Pancreas (tissue), 10 donors: Measurements from ENCODE around the gene NFE2L2. TPM values are rescaled to one million over a fixed set of nuclear protein-coding genes. Genes with fewer than 3 reads are reported as not detected.
"Not testable (repeated sequence)": the region's sequence is repeated elsewhere in the genome, so short reads cannot be mapped to it uniquely, and the experiment has no call there.

ENCODE experiments used
- ATAC-seq, 4 donors: fragments of 200-7000 bp; cut with Tn5 transposase; one replicate each; pipeline versions ENCODE4 v1.8.0 to v1.9.1; 2020; ENCODE audit warnings: mild to moderate bottlenecking in 4 of 4, moderate library complexity in 4 of 4
- DNase-seq, 6 donors: peaks; one replicate each; pipeline ENCODE4 v3.0.0-alpha.2; 2020
- FAIRE-seq: peaks from 2 replicates; lab custom pipeline; 2012; peaks lifted over from hg19 to GRCh38; lab: Jason Lieb, UNC
- H3K27ac ChIP-seq, 4 donors: fragments of 200-600 bp; sonication (generic); 1 replicate in 3 of 4; 2 replicates in 1 of 4; pipeline versions ENCODE4 v1.5.0 to v1.8.0; 2020
- H3K27me3 ChIP-seq, 4 donors: fragments of 200-600 bp; one replicate each; pipeline ENCODE4 v1.8.0; 2021
- H3K36me3 ChIP-seq, 3 donors: fragments of 200-600 bp; sonication (generic) in 1 of 3; one replicate each; pipeline versions ENCODE4 v1.5.0 to v1.8.0; 2020 to 2021
- H3K4me1 ChIP-seq, 3 donors: fragments of 200-600 bp; one replicate each; pipeline ENCODE4 v1.8.0; 2021
- H3K4me3 ChIP-seq, 4 donors: fragments of 200-600 bp; sonication (generic) in 2 of 4; one replicate each; pipeline versions ENCODE4 v1.5.0 to v1.8.0; 2020 to 2021
- H3K9me3 ChIP-seq, 4 donors: fragments of 200-600 bp; one replicate each; pipeline ENCODE4 v1.8.0; 2021
- WGBS, 2 donors: extraction: QIAGEN DNeasy Blood & Tissue Kit; methylation state at CpG; one replicate each; pipeline ENCODE4 v1.1.7; 2013; 5-methylcytosine and 5-hydroxymethylcytosine counted together
- intact Hi-C, 3 donors: fragments of 100-400 bp; cut with DNase I; formaldehyde crosslinking; loops; one replicate each; pipeline versions ENCODE4 v1.11.1 to v1.14.2; 2022
- polyA plus RNA-seq, 2 donors: library from polyadenylated mRNA; stranded (reverse); fragments of 200-250 nt; gene quantifications; one replicate each; pipeline ENCODE4 v1.2.3, GENCODE V29; 2013
- total RNA-seq, 6 donors: library from RNA; stranded (reverse); fragmentation: NEBNext Ultra II Directional in 4 of 6; extraction: Animal tissue kit (Norgen Biotek cat#: 25700) in 4 of 6; gene quantifications; one replicate each; pipeline versions ENCODE4 v1.2.1 to v1.2.4, GENCODE V29; 2021 to 2023
- TF ChIP-seq, protein P1 (sequence below), 4 donors: fragments of 200-600 bp; sonication (generic) in 3 of 4; IDR thresholded peaks; one replicate each; pipeline versions ENCODE4 v1.5.0 to v1.8.0; 2021; ENCODE audit warnings: antibody characterized with exemption in 4 of 4
- donor health status: healthy with polysubstance abuse.
- donor health status: DM: no; HTN: no; CAD: no; lungs with moderate emphysema.
- donor health status: DM: no; HTN: no; CAD: no.
- donor health status: control.
- donor health status: control.
- donor health status: Bipolar disorder and iron deficiency.
- donor health status: DM: yes; HTN: yes; CAD: no.
- donor health status: DM: no; HTN: no; CAD: no.
- donor health status: DM: no; HTN: no; CAD: no.
- donor health status: DM: yes; HTN: yes; CAD: no.

Gene NFE2L2
- total and polyA plus RNA-seq, 8 donors, result 20.8 to 48.4 (median 30.8) TPM

- Histone ChIP-seq H3K9me3 (no peaks in the 10 kb centered on the region), H3K4me3 (no peak overlapping the region), H3K27ac (no peak overlapping the region), H3K27me3 (no peaks in the 10 kb centered on the region), H3K4me1 (peaks cover 0 to 13% (median 11%) of the 10 kb centered on the region in 3 donors), H3K36me3 (peaks cover 5 to 57% (median 23%) of the 10 kb centered on the region in 3 donors)
- TF ChIP-seq, protein P1, sequence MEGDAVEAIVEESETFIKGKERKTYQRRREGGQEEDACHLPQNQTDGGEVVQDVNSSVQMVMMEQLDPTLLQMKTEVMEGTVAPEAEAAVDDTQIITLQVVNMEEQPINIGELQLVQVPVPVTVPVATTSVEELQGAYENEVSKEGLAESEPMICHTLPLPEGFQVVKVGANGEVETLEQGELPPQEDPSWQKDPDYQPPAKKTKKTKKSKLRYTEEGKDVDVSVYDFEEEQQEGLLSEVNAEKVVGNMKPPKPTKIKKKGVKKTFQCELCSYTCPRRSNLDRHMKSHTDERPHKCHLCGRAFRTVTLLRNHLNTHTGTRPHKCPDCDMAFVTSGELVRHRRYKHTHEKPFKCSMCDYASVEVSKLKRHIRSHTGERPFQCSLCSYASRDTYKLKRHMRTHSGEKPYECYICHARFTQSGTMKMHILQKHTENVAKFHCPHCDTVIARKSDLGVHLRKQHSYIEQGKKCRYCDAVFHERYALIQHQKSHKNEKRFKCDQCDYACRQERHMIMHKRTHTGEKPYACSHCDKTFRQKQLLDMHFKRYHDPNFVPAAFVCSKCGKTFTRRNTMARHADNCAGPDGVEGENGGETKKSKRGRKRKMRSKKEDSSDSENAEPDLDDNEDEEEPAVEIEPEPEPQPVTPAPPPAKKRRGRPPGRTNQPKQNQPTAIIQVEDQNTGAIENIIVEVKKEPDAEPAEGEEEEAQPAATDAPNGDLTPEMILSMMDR (IDR thresholded peaks at IDR 0.05), result no peak
- DNase-seq (no peak), FAIRE-seq (no peak), ATAC-seq (no peak)
- intact Hi-C loops, result no loop called here
- 91 to 93% methylated on average over 3 of the region's 3 CpGs for WGBS, 2 donors
Measured at GRCh38 chr2:177221534-177221933, 43.0 kb downstream of the NFE2L2 start.

GRCh38 chr2:177219787-177220186 lies 44.7 kb downstream of the NFE2L2 start:
- Histone ChIP-seq H3K36me3 (peaks cover 5 to 70% (median 23%) of the 10 kb centered on the region in 3 donors), H3K4me1 (peaks cover 4 to 24% (median 18%) of the 10 kb centered on the region in 3 donors)
- ATAC-seq, DNase-seq, intact Hi-C loops, H3K9me3 ChIP-seq, H3K4me3 ChIP-seq, H3K27ac ChIP-seq, H3K27me3 ChIP-seq: not testable (repeated sequence)
- FAIRE-seq, result peak; percentile 74
- WGBS, 2 donors, result 75 to 83% methylated on average over 2 of the region's 2 CpGs

GRCh38 chr2:177217247-177217843 lies 47.2 kb downstream of the NFE2L2 start:
- 74% methylated on average over 5 of the region's 5 CpGs for WGBS, 2 donors
- H3K4me1 ChIP-seq, result peaks cover 4 to 35% (median 18%) of the 10 kb centered on the region in 3 donors
- FAIRE-seq, result no peak
- no peaks in the 10 kb centered on the region for H3K9me3 ChIP-seq
- H3K36me3 ChIP-seq, result peaks cover 5 to 68% (median 15%) of the 10 kb centered on the region in 3 donors
- no peaks in the 10 kb centered on the region for H3K27me3 ChIP-seq
- TF ChIP-seq, protein P1 (IDR thresholded peaks at IDR 0.05), result no peak
- no peak for ATAC-seq
- no peak for DNase-seq
- H3K4me3 ChIP-seq, result peak overlapping the region in 1 of 4 donors; percentile 10
- intact Hi-C loops, result no loop called here
- no peak overlapping the region for H3K27ac ChIP-seq

DNA sequence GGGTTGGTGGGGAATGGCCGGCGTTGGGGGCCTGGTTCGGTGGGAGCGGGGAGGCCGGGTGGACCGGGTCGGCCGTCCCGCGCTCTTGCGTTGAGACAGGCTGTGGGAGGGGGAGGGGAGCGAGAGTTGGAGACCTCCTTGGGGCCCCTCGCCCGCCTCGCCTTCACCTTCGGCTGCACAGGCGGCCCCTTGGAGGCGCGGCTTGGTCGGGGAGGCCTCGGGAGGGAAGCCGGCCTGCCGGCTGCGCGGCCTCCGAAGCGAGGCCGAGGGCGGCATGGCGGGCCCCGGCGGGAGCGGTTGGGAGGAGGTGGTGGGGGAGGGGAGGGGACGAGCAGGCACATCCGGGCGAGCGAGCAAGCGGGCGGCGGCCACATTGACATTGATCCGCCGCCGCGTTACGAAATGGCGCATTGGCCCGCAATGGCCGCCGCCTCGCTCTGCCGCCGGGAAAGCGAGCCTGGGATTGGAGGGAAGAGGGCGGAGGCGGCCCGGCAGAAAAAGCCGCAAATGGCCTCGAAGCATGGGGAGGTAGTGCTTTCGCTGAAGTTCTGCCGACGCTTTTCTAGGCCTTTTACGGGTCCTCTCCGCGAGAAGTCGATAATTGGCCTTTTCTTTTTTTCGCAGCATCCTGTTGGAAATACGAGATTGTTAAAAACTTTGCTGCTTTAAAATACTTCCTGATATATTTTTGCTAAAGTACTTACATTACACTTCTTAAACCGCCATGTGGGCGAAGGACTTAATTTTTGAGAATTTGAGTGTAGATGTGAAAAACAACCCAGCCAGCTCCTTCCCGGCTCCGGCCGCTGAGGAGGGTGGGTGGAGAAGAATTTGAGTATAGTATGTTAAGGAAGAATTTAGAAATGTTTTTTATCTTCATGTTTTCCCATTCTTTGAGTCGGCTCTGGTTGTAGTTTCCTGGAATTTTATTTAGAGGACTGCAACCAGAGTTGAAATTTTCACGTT lies 51.4 kb downstream of the NFE2L2 start:
- 1% methylated on average over 68 to 74 of the region's 74 CpGs for WGBS, 2 donors
- DNase-seq (peak; percentile 91 to 95 (median 94)), ATAC-seq (peak; percentile 72 to 83 (median 82)), FAIRE-seq (no peak)
- Histone ChIP-seq H3K9me3 (no peaks in the 10 kb centered on the region), H3K36me3 (peaks cover 5 to 30% (median 9%) of the 10 kb centered on the region in 3 donors), H3K4me1 (peaks cover 4 to 45% (median 8%) of the 10 kb centered on the region in 3 donors), H3K27ac (peak overlapping the region; percentile 97 to 100 (median 100)), H3K27me3 (no peaks in the 10 kb centered on the region), H3K4me3 (peak overlapping the region; percentile 57 to 84 (median 84))
- TF ChIP-seq, protein P1 (IDR thresholded peaks at IDR 0.05), result no peak
- intact Hi-C loops, result loop anchor here in 1 of 3 donors (5.0 kb wide), 1 partner anchor 49 kb away; the partner anchor contains the start of gene NFE2L2
